GM23338 (cell line): ENCODE data around the gene SERGEF. TPM values are rescaled to one million over a fixed set of nuclear protein-coding genes. Genes with fewer than 3 reads are reported as not detected.

Experiments used
- CREB1 ChIP-seq: fragments of 250-450 bp; sonication (Bioruptor Pico); IDR thresholded peaks from 2 replicates; pipeline ENCODE4 v1.5.0; 2020; ENCODE audit warnings: low read depth, mild to moderate bottlenecking, moderate library complexity
- EZH2phosphoT487 ChIP-seq: fragments of 200-600 bp; sonication (generic); IDR thresholded peaks from one replicate; pipeline ENCODE4 v1.8.1; 2018; ENCODE audit warnings: antibody characterized with exemption; ENCODE audit not compliant: unreplicated experiment
- NANOG ChIP-seq: IDR thresholded peaks from 2 replicates; pipeline ENCODE4 v1.6.1; 2016; ENCODE audit warnings: antibody characterized with exemption, borderline replicate concordance
- REST ChIP-seq: IDR thresholded peaks from one replicate; pipeline ENCODE4 v1.6.1; 2018; ENCODE audit warnings: antibody characterized with exemption; ENCODE audit not compliant: unreplicated experiment
- STAT1 ChIP-seq: IDR thresholded peaks from one replicate; pipeline ENCODE4 v1.6.1; 2016; ENCODE audit warnings: antibody characterized with exemption; ENCODE audit not compliant: unreplicated experiment
- ZNF462 ChIP-seq: fragments of 250-450 bp; sonication (Bioruptor Pico); IDR thresholded peaks from 2 replicates; pipeline ENCODE4 v1.5.0; 2020; ENCODE audit warnings: mild to moderate bottlenecking, moderate library complexity
- polyA plus RNA-seq: library from polyadenylated mRNA; unstranded; fragments of >200 nt; fragmentation: Nextera tagmentation; extraction: Ambion mirVana; gene quantifications from 2 replicates; pipeline ENCODE4 v1.2.1, GENCODE V29; 2016
- total RNA-seq: library from RNA; depleted of rRNA; stranded (reverse); fragments of >200 nt; shearing (Covaris generic); gene quantifications from 2 replicates; pipeline ENCODE4 v1.2.3, GENCODE V29; 2014

Gene SERGEF
- total and polyA plus RNA-seq, 2 experiments from 2014 or later, result 24.2 to 27.9 TPM

DNA sequence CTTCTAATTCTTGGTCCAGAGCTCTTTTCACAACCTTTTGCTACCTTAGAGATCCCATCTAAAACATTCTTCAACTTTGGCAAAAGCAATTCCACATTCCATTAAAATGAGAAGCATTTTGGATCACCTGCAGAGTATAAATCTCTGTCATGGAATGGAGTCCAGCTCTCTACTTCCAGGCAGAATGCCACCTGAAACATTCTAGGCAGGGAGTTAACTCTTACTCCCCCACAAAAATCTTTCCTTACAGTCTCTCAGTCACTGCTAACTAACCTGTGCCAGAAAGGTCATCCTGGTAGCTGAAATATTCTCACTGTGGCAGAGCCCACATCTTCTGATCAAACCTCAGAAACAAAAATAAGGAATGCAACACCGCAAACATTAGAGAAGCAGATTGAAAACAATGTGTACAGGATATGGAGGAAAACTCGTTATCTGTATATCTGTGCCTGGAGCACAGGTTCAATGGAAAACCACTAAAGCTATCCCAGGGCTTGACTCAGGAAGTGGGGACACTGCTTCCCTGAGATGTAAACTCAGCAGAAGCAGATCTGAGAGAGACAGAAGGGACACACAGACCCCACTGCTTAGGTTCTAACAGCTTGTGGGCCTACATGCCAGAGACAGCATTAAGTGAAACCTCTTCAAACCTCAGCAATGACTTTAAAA lies 199.3 kb downstream of the SERGEF start (continued):
- TF ChIP-seq ZNF462 (no peak), CREB1 (no peak), EZH2phosphoT487 (no peak), STAT1 (no peak), NANOG (no peak), REST (no peak)
